Inflammatory macrophage treated with lipopolysaccharide for 1 hour (primary cell): Measurements from ENCODE around the gene VPS52.

Experiments
- DNase-seq, 2 donors: peaks; one replicate each; pipeline ENCODE4 v3.0.0-alpha.2; 2020 to 2022

The VPS52 gene

GRCh38 chr6:33271468-33272274 is at the start of gene VPS52, which contains the start of gene RPS18:
Gene VPS52, minus strand, starts transcription at chr6:33271876. Its CDS starts 201 bp downstream, at chr6:33271675.
Gene RPS18, plus strand, starts transcription at chr6:33272075. Its CDS starts 45 bp downstream, at chr6:33272120.
- peak; percentile 99 for DNase-seq

GRCh38 chr6:33321227-33321626 is 49.6 kb upstream of the VPS52 start:
- DNase-seq, result no peak

GRCh38 chr6:33320315-33321181 is 48.9 kb upstream of the VPS52 start:
- DNase-seq, result peak; percentile 92 to 96

- no peak for DNase-seq
Measured at GRCh38 chr6:33319939-33320314, 48.3 kb upstream of the VPS52 start.

- no peak for DNase-seq
Measured at GRCh38 chr6:33318426-33319073, 46.9 kb upstream of the VPS52 start.

- DNase-seq, result peak; percentile 98 to 99
Measured at GRCh38 chr6:33317669-33318425, 46.2 kb upstream of the VPS52 start, which contains the start of gene ZBTB22. Gene ZBTB22, minus strand, starts transcription at chr6:33317744. Its CDS starts 828 bp downstream, at chr6:33316916.

- no peak for DNase-seq
Measured at GRCh38 chr6:33317419-33317668, 45.7 kb upstream of the VPS52 start.

- no peak for DNase-seq
Measured at GRCh38 chr6:33316603-33317418, 45.1 kb upstream of the VPS52 start.

- no peak for DNase-seq
Measured at GRCh38 chr6:33315793-33316602, 44.3 kb upstream of the VPS52 start.

GRCh38 chr6:33314943-33315792 is 43.5 kb upstream of the VPS52 start:
- no peak for DNase-seq

- DNase-seq, result peak; percentile 97 to 98
Measured at GRCh38 chr6:33314515-33314942, 42.9 kb upstream of the VPS52 start.

GRCh38 chr6:33313709-33314514 is 42.2 kb upstream of the VPS52 start, which contains the start of gene TAPBP:
Gene TAPBP, minus strand, starts transcription at chr6:33314078. Its CDS starts 37 bp downstream, at chr6:33314041.
- DNase-seq, result peak; percentile 86 to 91

- DNase-seq, result peak; percentile 77 to 80
Measured at GRCh38 chr6:33313105-33313708, 41.5 kb upstream of the VPS52 start.

GRCh38 chr6:33312361-33313104 is 40.9 kb upstream of the VPS52 start:
- peak; percentile 59 to 82 for DNase-seq

GRCh38 chr6:33306356-33306755 is 34.7 kb upstream of the VPS52 start:
- no peak for DNase-seq

GRCh38 chr6:33305052-33305451 is 33.4 kb upstream of the VPS52 start:
- DNase-seq, result no peak

GRCh38 chr6:33304216-33304615 is 32.5 kb upstream of the VPS52 start:
- DNase-seq, result no peak

GRCh38 chr6:33301877-33302276 is 30.2 kb upstream of the VPS52 start:
- DNase-seq, result no peak
